SU-DHL-6 (cell line): ENCODE data around the gene SUV39H1.

Experiments
- CTCF ChIP-seq: fragments of 200-600 bp; sonication (generic); IDR thresholded peaks from one replicate; pipeline ENCODE4 v1.5.1; 2017; ENCODE audit warnings: antibody characterized with exemption, mild to moderate bottlenecking, low read length, moderate library complexity; ENCODE audit not compliant: insufficient read depth, poor library complexity, severe bottlenecking
- EZH2phosphoT487 ChIP-seq: fragments of 200-600 bp; sonication (generic), shearing (Covaris generic); conservative IDR thresholded peaks from 2 replicates; pipeline ENCODE4 v1.6.1; 2018; ENCODE audit warnings: mild to moderate bottlenecking, antibody characterized with exemption, low read length, moderate library complexity, mixed read lengths

- TF ChIP-seq CTCF (no peak), EZH2phosphoT487 (no peak)
Observed at GRCh38 chrX:48711929-48712505, 15.5 kb downstream of the SUV39H1 start.
